Activated CD4-positive, alpha-beta T cell treated with anti-CD3 and anti-CD28 coated beads for 36 hours (primary cell): ENCODE data around the gene CMTM7. TPM values are rescaled to one million over a fixed set of nuclear protein-coding genes. Genes with fewer than 3 reads are reported as not detected.

ENCODE experiments used
- ATAC-seq: fragments of 200-7000 bp; cut with Tn5 transposase; one replicate; pipeline ENCODE4 v1.10.0; 2021; ENCODE audit warnings: mild to moderate bottlenecking, moderate library complexity
- CTCF ChIA-PET: fragments of 350-600 bp; sonication (Branson Sonifier 250); formaldehyde crosslinking; loops from one replicate; lab custom pipeline; 2021; ENCODE audit warnings: antibody characterized with exemption; lab: Charles Lee
- POLR2A ChIA-PET: fragments of 350-600 bp; sonication (Branson Sonifier 250); formaldehyde crosslinking; loops from one replicate; lab custom pipeline; 2021; ENCODE audit warnings: antibody characterized with exemption, inconsistent platforms; lab: Charles Lee
- DNase-seq: peaks from one replicate; pipeline ENCODE4 v3.0.0-alpha.2; 2020
- H3K27ac Mint-ChIP-seq: one replicate; pipeline ENCODE4 v1.8.0; 2021; ENCODE audit warnings: mixed read lengths
- H3K27me3 Mint-ChIP-seq: one replicate; pipeline ENCODE4 v1.8.0; 2021; ENCODE audit warnings: mixed read lengths
- H3K36me3 Mint-ChIP-seq: one replicate; pipeline ENCODE4 v1.8.0; 2021; ENCODE audit warnings: low read depth, mixed read lengths
- H3K4me1 Mint-ChIP-seq: one replicate; pipeline ENCODE4 v1.8.0; 2021; ENCODE audit warnings: mixed read lengths
- H3K4me3 Mint-ChIP-seq: one replicate; pipeline ENCODE4 v1.8.0; 2021; ENCODE audit warnings: mild to moderate bottlenecking, moderate library complexity, mixed read lengths
- H3K9me3 Mint-ChIP-seq: one replicate; pipeline ENCODE4 v1.8.0; 2021; ENCODE audit warnings: low read depth, mixed read lengths
- intact Hi-C, 2 experiments: fragments of 100-400 bp; cut with DNase I in 1 of 2; cut with micrococcal nuclease in 1 of 2; formaldehyde crosslinking; loops; one replicate each; pipeline versions ENCODE4 v1.14.2 to v1.15.1; 2022 to 2024; cut with DNase I, micrococcal nuclease
- total RNA-seq, 2 experiments: library from RNA; stranded (reverse); gene quantifications; one replicate each; pipeline ENCODE4 v1.2.3, GENCODE V29; 2021

CMTM7 gene
- total RNA-seq, 2 experiments from 2014 or later: 41.1 to 67.0 TPM

DNA sequence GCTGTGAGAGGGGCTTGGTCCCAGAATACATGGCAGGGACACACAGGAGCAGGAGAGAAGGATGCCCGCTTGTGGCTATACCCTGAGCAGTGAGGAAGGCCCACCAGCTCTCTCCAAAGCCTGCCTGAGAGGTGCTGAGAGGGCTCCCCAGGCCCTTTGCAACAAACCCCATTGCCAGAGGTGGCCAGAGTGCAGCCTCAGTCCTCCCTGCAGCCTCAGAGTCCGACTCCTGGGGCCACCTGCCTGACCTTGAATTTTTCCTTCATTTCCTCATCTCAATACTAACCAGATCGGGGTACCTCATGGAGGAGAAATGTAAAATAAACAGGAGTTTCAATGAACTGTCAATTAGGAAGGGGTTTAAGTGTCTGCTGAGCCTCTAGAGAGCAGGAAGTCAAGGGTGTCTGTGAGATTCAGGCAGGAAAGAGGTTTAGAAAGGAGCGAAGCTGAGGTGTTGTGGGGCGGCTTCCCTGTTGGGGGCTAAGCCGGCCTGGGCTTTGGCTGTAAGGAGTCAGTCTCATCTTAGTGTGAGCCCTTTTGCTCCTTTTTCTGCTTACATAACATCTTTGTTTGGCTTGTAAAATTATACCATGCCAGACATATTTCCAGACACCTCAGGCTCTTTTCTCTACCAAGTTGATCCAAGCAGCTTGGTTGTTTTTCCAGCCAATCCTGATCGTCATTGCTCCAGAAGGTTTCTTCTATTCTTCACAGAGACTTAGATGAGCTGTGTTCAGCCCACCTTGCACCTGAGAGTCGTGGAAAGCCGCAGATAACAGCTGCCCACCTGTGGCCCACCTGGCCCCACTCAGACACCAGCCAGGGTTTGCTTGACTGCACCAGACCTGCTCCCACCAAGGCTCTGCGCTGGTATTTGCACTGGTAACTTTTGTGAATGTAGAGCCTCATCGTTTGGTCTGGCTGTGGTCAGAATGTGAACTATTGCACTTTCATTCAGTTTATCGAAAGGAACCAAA is 36.7 kb downstream of the CMTM7 start:
- H3K27ac Mint-ChIP-seq: peak overlapping the region; percentile 94
- CTCF ChIA-PET: interaction anchor here (0.7 to 2.1 kb wide), 5 partner anchors 9 to 647 kb away, joined by 3 to 5 read pairs (median 4); no protein-coding TSS in a partner anchor
- H3K9me3 Mint-ChIP-seq: no peaks in the 10 kb centered on the region
- POLR2A ChIA-PET: interaction anchor here (0.6 kb wide), 1 partner anchor 26 kb away, joined by 3 read pairs; no protein-coding TSS in a partner anchor
- DNase-seq (peak; percentile 42), ATAC-seq (peak; percentile 13)
- intact Hi-C loops: no loop called here
- peaks cover 9% of the 10 kb centered on the region for H3K36me3 Mint-ChIP-seq
- peak overlapping the region; percentile 62 for H3K4me3 Mint-ChIP-seq
- no peaks in the 10 kb centered on the region for H3K27me3 Mint-ChIP-seq
- H3K4me1 Mint-ChIP-seq: peaks cover 87% of the 10 kb centered on the region

DNA sequence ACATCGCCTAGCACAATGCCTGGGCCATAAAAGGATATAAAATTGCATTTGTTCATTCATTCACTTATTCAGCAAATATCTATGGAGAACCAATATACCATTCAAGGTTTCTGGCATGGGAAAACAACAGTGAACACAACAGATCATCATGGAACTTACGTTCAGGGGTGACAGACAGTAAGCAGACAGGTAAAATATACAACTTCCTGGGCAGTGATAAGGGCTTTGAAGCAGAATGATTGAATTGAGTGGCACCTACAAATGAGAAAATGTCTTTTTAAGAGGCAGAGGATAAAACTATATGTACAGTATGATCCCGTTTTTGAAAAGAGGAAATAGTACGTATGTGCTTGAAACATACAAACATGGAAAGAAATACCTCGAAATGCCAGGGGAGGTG is 39.2 kb downstream of the CMTM7 start:
- no peak for DNase-seq
- Mint-ChIP-seq H3K36me3 (peaks cover 10% of the 10 kb centered on the region), H3K4me1 (peaks cover 79% of the 10 kb centered on the region), H3K9me3 (no peaks in the 10 kb centered on the region), H3K27ac (peak overlapping the region; percentile 99), H3K4me3 (peak overlapping the region; percentile 72), H3K27me3 (no peaks in the 10 kb centered on the region)
- CTCF ChIA-PET: no interaction called here
- POLR2A ChIA-PET: interaction anchor here (1.3 kb wide), 1 partner anchor 16 kb away, joined by 4 read pairs; no protein-coding TSS in a partner anchor
- no peak for ATAC-seq
- intact Hi-C loops: loop anchor here in 1 of 2 experiments (5.0 kb wide), 1 partner anchor 39 kb away; the partner anchor contains the start of gene CMTM7

DNA sequence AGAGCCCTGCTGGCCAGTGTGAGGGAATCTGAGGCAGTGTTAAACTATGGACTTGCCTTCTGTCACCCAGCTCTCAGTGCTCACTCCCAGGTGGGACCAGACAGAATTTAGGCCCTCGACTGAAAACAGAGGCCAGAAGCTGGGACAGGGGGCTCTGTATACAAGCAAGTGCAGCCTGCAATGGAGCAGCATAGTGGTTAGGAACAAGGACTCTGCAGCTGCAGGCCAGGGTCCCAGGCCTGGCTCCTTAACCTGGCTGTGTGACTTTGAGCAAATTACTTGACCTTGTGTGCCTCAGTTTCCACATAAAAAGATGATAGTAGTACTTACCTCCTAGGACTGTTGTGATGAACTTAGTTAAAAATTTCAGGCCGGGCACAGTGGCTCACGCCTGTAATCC is 39.8 kb downstream of the CMTM7 start:
- intact Hi-C loops: loop anchor here in 1 of 2 experiments (5.0 kb wide), 1 partner anchor 39 kb away; the partner anchor contains the start of gene CMTM7
- peaks cover 82% of the 10 kb centered on the region for H3K4me1 Mint-ChIP-seq
- peaks cover 10% of the 10 kb centered on the region for H3K36me3 Mint-ChIP-seq
- no peak for ATAC-seq
- H3K27me3 Mint-ChIP-seq: no peaks in the 10 kb centered on the region
- ChIA-PET CTCF (interaction anchor here (2.0 to 3.4 kb wide), 2 partner anchors 8 to 12 kb away, joined by 11 to 25 read pairs; no protein-coding TSS in a partner anchor), POLR2A (interaction anchor here (1.3 kb wide), 1 partner anchor 17 kb away, joined by 4 read pairs; no protein-coding TSS in a partner anchor)
- H3K27ac Mint-ChIP-seq: peak overlapping the region; percentile 99
- DNase-seq: no peak
- no peaks in the 10 kb centered on the region for H3K9me3 Mint-ChIP-seq
- H3K4me3 Mint-ChIP-seq: peak overlapping the region; percentile 72

DNA sequence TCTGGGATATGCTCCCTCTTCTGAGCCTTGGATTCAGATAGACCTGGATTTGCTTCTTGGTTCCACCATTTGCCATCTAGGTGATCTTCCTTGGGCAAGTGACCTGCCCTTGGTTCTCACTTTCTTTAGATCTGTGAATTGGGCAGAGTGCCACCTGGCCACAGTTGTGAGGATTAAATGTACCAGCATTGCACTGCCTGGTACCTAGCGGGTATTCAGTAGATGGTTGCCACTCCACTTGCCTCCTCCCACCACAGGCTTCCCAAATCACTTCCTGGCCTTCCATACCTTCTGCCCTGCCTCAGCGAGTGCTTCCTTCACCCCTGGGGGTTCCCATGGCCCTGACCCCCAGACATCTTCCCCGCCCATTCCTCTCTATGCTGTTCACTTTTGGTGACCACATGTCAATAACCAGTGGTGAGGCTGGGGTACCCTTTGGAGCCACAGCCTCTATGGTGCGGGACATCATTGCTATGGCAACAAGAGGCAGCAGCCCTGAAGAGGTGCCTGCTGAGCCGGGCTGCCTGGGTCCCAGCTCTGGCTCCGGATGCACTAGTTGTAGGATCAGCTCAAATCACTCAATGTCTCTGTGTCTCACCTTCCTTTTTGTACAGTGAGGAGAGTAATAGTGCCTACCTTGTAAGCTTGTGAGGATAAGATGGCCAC is 40.5 kb downstream of the CMTM7 start:
- ATAC-seq (no peak), DNase-seq (no peak)
- POLR2A ChIA-PET: interaction anchor here (1.0 to 1.4 kb wide), 2 partner anchors 18 to 37 kb away, joined by 4 to 7 read pairs; no protein-coding TSS in a partner anchor
- intact Hi-C loops: loop anchor here (2.0 to 5.0 kb wide), 6 partner anchors 13 to 71 kb away; partner anchors contain the start of genes CMTM6 (in 1 of the 2) and CMTM7 (in 1 of the 2)
- Mint-ChIP-seq H3K36me3 (peaks cover 10% of the 10 kb centered on the region), H3K27me3 (no peaks in the 10 kb centered on the region), H3K4me1 (peaks cover 87% of the 10 kb centered on the region), H3K9me3 (no peaks in the 10 kb centered on the region), H3K27ac (peak overlapping the region; percentile 99), H3K4me3 (peak overlapping the region; percentile 72)
- CTCF ChIA-PET: interaction anchor here (0.7 to 3.4 kb wide), 8 partner anchors 9 to 135 kb away, joined by 3 to 25 read pairs (median 5); no protein-coding TSS in a partner anchor

DNA sequence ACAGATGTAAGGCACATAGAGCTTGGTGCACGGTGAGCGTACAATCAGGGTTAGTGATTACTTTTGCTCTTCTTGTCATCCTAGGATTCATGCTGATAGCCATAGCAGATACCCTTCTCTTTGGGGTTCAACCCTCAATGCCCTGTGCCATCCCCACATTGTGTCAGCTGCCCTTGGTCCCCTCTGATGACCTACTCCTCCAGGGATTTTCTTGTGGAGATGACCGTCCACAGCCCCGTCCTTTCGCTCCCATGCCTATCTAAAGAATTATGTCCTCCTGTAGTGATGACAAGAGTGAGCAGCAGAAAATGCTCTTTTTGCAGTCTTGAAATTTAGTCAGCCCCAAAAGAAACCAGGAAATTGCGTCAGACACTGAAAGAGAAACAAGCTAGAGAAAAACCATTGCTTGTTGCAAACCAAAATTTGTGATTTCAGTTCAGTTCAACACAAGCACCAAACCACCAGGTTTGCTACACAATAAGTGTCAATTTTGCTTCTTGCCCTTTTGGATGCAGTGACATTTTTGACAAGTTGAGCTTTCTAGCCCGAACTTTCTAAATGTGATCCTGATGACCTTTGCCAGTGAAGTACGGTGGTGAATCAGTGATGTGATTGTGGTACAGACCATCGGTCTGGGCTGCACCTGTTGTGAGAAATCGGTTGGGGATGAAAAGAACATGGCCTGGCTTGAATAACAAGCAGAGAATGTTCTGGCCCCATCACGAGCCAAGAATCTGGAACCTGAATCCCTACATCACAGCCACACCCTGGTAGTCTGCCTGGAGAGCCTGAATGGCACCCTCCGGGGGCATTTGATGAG is 41.3 kb downstream of the CMTM7 start:
- peak overlapping the region; percentile 72 for H3K4me3 Mint-ChIP-seq
- intact Hi-C loops: loop anchor here (1.0 to 5.0 kb wide), 8 partner anchors 13 to 70 kb away; partner anchors contain the start of genes CMTM6 (in 1 of the 2) and CMTM7 (in 1 of the 2)
- peak overlapping the region; percentile 99 for H3K27ac Mint-ChIP-seq
- ChIA-PET CTCF (interaction anchor here (0.7 to 3.4 kb wide), 12 partner anchors 8 to 296 kb away, joined by 3 to 25 read pairs (median 6); no protein-coding TSS in a partner anchor), POLR2A (interaction anchor here (1.0 to 1.4 kb wide), 2 partner anchors 18 to 38 kb away, joined by 4 to 7 read pairs; no protein-coding TSS in a partner anchor)
- peak; percentile 65 for ATAC-seq
- H3K9me3 Mint-ChIP-seq: no peaks in the 10 kb centered on the region
- H3K36me3 Mint-ChIP-seq: peaks cover 10% of the 10 kb centered on the region
- peaks cover 85% of the 10 kb centered on the region for H3K4me1 Mint-ChIP-seq
- DNase-seq: peak; percentile 60
- no peaks in the 10 kb centered on the region for H3K27me3 Mint-ChIP-seq

DNA sequence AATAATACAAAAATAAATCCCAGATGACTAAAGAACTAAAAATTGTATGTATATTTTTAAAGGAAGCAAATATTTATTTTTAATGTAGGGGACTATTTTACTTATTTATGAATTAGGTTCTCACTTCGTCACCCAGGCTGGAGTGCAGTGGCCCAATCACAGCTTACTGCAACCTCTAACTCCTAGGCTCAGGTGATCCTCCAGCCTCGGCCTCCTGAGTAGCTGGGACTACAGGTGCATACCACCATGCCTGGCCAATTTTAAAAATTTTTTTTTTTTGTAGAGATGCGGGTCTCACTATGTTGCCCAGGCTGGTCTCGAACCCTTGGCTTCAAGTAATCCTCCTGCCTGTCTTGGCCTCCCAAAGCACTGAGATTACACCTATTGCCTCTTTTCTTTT is 42.6 kb downstream of the CMTM7 start:
- Mint-ChIP-seq H3K4me1 (peaks cover 86% of the 10 kb centered on the region), H3K4me3 (no peak overlapping the region), H3K36me3 (peaks cover 11% of the 10 kb centered on the region), H3K27me3 (no peaks in the 10 kb centered on the region), H3K27ac (no peak overlapping the region), H3K9me3 (no peaks in the 10 kb centered on the region)
- ChIA-PET CTCF (interaction anchor here (1.4 to 3.4 kb wide), 5 partner anchors 11 to 33 kb away, joined by 5 to 25 read pairs (median 8); no protein-coding TSS in a partner anchor), POLR2A (interaction anchor here (0.6 kb wide), 1 partner anchor 10 kb away, joined by 5 read pairs; no protein-coding TSS in a partner anchor)
- intact Hi-C loops: loop anchor here in 1 of 2 experiments (5.0 kb wide), 1 partner anchor 42 kb away; the partner anchor contains the start of gene CMTM7
- DNase-seq: no peak
- ATAC-seq: no peak

DNA sequence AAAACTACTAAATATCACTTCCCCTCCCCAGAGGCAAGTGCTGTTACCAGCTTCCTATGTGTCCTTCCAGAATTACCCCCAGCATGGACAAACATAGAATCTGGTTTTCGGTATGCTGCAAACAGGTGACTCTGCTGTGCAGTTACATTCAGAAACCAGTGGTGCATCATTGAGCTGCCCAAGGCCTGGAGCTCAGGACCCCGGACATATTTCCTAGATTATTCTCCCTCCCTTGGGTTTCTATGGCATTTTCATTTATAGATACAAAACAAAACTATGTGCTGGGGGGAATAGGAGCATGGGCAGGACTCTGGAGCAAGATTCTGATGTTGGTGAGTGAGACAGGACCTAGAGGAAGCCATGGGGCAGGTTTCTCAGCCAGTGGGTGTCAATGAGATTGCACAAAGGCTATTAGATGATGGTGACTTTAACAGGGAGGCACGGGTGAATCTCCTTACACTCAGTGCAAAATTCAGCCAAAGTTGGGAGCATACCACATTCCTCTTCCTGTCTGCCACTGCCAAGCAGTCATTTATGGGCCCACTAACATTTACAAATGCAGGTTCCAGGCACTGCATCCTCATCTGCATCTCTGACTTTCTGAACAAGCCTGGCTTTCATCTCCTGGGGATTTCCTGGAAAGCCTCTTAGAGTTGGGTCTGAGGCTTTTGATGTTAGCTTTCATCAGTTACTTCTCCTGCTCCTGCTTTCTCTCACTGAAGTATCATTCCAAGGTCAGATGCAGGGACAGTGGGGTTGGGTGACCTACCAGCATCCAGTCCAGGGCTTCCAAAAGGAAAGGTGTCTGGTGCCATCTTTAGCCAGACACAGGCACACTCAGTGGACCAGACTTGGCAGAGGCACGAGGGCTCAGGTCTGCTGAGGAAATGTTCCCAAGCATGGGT is 44.5 kb downstream of the CMTM7 start:
- ChIA-PET POLR2A (interaction anchor here (0.7 kb wide), 2 partner anchors 21 to 1792 kb away, joined by 3 to 6 read pairs; no protein-coding TSS in a partner anchor), CTCF (interaction anchor here (0.8 to 1.3 kb wide), 7 partner anchors 9 to 39 kb away, joined by 3 to 4 read pairs (median 3); no protein-coding TSS in a partner anchor)
- peak overlapping the region; percentile 75 for H3K27ac Mint-ChIP-seq
- H3K36me3 Mint-ChIP-seq: peaks cover 7% of the 10 kb centered on the region
- intact Hi-C loops: no loop called here
- DNase-seq (no peak), ATAC-seq (peak; percentile 3)
- H3K4me3 Mint-ChIP-seq: no peak overlapping the region
- peaks cover 89% of the 10 kb centered on the region for H3K4me1 Mint-ChIP-seq
- H3K27me3 Mint-ChIP-seq: no peaks in the 10 kb centered on the region
- H3K9me3 Mint-ChIP-seq: no peaks in the 10 kb centered on the region

DNA sequence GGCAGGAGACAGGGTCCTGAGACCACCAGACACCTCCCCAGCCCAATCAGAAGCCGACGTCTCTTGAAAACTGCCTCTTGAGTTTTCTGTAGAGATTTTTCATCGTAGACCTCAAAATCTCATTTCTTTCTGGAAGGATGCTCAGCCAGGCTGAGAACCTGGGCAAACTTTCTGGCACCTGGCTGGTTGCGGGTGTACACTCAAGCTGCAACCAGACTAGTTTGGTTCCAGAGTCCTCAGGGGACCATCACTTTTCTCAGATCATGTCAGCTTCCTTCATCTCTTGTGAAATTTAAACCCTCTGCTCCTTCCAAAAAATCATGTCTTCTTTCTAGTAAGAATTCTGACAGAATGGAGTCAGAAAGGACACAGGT is 45.1 kb downstream of the CMTM7 start:
- intact Hi-C loops: no loop called here
- ATAC-seq (no peak), DNase-seq (no peak)
- H3K4me1 Mint-ChIP-seq: peaks cover 89% of the 10 kb centered on the region
- H3K27ac Mint-ChIP-seq: peak overlapping the region; percentile 75
- peaks cover 14% of the 10 kb centered on the region for H3K36me3 Mint-ChIP-seq
- CTCF ChIA-PET: interaction anchor here (1.3 kb wide), 1 partner anchor 9 kb away, joined by 3 read pairs; no protein-coding TSS in a partner anchor
- H3K27me3 Mint-ChIP-seq: no peaks in the 10 kb centered on the region
- H3K9me3 Mint-ChIP-seq: no peaks in the 10 kb centered on the region
- POLR2A ChIA-PET: no interaction called here
- H3K4me3 Mint-ChIP-seq: no peak overlapping the region

DNA sequence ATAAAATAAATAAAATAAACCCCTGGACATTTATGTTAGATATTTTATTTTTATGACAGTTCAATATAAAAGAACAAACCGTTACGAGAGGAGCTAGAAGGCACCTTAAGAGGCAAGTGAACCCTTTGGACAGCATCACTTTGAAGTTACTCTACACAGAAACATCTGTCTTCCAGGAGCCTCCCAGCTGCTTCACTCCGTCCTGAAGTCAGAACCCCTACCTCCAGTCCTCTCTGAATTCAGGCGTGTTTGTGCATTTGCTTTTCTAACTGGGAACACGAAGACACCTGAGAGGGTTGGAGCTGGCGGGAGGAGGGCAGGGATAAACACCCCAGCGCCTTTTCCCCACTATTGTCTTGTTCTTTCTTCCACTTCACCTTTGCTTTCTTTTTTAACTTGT is 46.2 kb downstream of the CMTM7 start:
- ATAC-seq: no peak
- H3K4me1 Mint-ChIP-seq: peaks cover 85% of the 10 kb centered on the region
- CTCF ChIA-PET: interaction anchor here (0.7 to 1.5 kb wide), 5 partner anchors 30 to 66 kb away, joined by 3 to 7 read pairs (median 4); no protein-coding TSS in a partner anchor
- H3K27ac Mint-ChIP-seq: peak overlapping the region; percentile 89
- H3K27me3 Mint-ChIP-seq: no peaks in the 10 kb centered on the region
- peaks cover 18% of the 10 kb centered on the region for H3K36me3 Mint-ChIP-seq
- H3K4me3 Mint-ChIP-seq: no peak overlapping the region
- intact Hi-C loops: no loop called here
- POLR2A ChIA-PET: interaction anchor here (0.6 to 1.1 kb wide), 3 partner anchors 27 to 124 kb away, joined by 3 to 5 read pairs (median 3); no protein-coding TSS in a partner anchor
- no peak for DNase-seq
- no peaks in the 10 kb centered on the region for H3K9me3 Mint-ChIP-seq
